GM18499 (cell line): ENCODE data around the gene GRID2IP.
"Not testable (repeated sequence)": the region's sequence is repeated elsewhere in the genome, so short reads cannot be mapped to it uniquely, and the experiment has no call there.

Source experiments
- ATAC-seq: cut with Tn5 transposase; IDR thresholded peaks from one replicate; pipeline ENCODE4 v1.9.1; 2021; ENCODE audit warnings: moderate number of reproducible peaks; ENCODE audit not compliant: insufficient read depth, unreplicated experiment

Gene GRID2IP

DNA sequence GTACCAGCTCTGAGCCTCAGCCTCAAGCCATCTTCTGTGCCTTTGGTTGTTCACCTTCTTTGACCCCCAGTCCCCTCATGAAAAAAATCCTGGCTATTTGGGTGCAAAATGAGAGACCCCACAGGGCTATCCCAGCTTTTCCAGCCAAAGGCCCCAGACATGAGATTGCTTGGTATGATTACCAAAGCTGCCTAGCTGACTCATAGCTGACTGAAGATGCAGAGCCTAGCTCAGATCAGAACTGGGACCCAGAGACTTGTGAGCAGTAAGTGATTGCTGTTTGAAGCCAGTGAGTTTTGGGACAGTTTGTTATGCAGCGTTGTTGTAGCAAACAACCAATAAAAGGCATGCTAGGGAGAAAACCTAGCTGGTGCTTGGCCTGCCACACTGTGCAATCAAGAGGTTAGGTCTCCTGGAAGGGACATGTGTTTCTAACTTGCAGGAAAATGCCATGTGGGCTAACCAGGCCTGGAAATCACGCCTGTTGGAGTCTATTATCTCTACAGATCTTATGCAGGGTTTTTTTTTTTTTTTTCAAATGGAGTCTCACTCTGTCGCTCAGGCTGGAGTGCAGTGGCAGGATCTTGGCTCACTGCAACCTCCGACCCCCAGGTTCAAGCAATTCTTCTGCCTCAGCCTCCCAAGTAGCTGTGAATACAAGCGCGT, 55.5 kb downstream of the GRID2IP start:
- no peak for ATAC-seq

- no peak for ATAC-seq
These were observed 56.9 kb downstream of the GRID2IP start for GRCh38 chr7:6494365-6494764.

- ATAC-seq = no peak
These were observed 60.1 kb downstream of the GRID2IP start for GRCh38 chr7:6491194-6491593.

DNA sequence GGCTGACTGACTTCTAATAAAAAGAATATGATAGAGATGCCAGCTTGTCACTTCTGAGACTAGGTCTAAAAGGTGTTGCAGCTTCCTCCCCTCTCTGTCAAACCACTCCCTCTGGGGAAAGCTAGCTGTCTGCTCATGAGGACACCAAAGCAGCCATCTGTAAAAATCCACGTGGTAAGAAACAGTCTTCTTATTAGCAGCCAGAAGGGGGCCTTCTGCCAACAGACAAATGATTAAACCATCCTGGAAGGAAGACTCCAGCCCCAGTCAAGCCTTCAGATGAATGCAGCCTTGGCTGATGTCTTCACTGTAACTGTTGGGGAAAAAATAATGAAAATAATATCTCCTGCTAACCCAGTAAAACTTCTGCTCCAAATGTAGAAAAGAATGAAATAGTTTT, 61.6 kb downstream of the GRID2IP start:
- ATAC-seq = no peak

GRCh38 chr7:6487184-6487545, 64.1 kb downstream of the GRID2IP start:
- no peak for ATAC-seq

GRCh38 chr7:6486438-6487183, 64.7 kb downstream of the GRID2IP start:
- ATAC-seq = no peak

DNA sequence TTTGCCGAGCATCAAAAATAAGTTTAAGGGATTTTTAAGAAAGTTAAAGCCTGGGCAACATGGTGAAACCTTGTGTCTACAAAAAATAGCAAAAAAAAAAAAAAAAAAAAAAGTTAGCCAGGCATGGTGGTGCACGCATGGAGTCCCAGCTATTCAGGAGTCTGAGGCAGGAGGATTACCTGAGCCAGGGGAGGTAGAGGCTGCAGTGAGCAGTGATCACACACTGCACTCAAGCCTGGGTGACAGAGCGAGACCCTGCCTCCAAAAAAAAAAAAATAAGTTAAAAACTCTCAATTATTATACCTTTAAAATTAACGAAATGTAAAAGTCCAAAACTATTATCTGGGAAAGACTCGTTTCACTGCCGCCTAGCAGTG, 68.5 kb downstream of the GRID2IP start:
- ATAC-seq = no peak

DNA sequence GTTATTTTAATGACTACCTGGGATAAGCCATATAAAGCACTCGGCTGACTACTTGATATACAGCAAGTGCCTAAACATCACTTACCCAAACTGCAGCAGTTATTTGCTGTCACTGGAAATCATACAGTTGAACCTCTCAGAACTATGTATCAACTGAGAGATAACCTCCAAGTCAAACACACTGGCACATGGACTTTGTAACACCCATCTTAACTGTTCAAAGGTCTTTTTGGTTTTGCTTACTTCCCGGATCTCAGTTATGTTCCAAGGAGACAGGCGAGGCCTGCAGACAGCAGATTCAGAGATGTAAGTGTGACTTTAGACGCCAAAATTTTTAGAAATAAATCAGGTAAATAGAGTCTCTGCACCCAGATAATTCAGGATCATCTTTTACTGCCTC, 69.0 kb downstream of the GRID2IP start:
- ATAC-seq = no peak

GRCh38 chr7:6481445-6481844, 69.8 kb downstream of the GRID2IP start:
- ATAC-seq = no peak

DNA sequence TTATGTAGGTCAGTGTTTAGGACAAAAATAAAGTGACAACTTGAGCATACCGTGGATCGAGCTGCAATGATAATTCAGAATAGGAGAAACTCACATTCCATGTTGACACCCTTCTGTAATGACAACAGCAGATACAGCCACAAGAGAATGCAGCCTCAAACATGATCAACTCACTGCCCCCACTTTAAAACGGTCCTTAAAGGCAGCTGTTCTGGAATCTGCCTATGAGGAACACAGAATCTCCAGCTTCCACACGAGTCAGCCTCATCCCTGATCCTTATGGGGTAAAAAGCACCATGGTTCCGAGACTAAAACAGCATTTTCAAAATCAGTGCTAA, 71.0 kb downstream of the GRID2IP start:
- ATAC-seq = no peak

- no peak for ATAC-seq
These were observed 72.2 kb downstream of the GRID2IP start for GRCh38 chr7:6479067-6479466.

DNA sequence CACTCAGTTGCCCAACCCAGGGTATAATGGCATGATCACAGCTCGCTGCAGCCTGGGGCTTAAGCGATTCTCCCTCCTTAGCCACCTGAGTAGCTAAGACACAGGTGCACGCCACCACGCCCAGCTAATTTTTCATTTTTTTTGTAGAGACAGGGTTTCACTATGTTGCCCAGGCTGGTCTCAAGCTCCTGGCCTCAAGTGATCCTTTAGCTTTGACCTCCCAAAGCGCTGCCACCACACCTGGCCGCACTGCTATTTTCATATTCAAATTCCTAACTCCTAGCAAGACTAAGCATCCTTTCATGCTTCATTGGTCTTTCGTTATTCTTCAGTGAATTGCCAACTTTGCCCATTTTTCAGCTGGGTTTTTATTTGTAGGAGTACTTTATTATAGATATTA, 73.1 kb downstream of the GRID2IP start:
- ATAC-seq = no peak

DNA sequence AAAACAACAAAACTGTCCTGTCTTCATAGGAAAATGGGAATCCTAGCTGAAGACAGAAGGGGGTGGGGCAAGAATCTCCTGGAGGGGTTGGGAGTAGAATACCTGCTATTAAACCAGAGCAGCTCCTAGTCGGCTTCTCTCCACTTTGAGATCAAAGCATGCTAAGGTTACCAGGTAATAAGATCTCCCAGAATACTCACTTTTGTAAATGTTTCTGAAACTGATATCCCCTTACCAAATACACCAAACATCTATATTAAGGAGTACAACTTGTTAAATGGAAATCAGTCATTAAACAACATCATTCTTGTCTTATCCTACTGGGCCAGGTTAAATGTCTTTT, 74.0 kb downstream of the GRID2IP start:
- no peak for ATAC-seq

GRCh38 chr7:6476596-6477317, 74.5 kb downstream of the GRID2IP start:
- no peak for ATAC-seq

DNA sequence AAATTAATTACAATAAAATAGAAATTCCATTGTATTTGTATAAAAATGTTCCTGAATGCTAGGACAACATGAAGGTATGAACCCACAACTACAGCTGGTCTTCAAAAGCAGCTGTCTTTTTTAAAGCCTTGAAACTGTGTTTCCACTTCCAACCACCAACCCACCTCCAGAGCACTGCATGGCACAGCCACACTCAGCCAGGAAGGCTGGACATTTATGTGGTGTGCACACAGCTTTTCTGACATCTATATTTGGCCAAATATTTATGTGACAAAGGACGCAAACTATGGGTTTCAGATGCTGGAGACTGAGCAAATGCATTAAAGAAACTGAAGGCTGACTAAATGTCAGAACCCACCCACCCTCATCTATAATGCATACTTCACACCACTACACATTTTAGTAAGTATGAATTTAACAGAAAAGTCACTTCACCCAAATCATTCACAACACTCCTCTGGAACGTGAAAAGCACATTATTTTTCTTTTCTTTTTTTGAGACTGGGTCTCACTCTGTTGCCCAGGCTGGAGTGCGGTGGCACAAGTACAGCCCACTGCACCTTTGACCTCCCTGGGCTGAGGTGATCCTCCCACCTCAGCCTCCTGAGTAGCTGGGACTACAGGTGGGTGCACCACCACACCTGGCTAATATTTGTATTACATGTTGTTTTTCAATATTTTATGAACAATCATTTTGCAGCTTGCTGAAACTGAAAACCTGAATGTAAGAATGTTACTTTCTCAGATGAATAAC, 75.7 kb downstream of the GRID2IP start:
- ATAC-seq = no peak

- ATAC-seq = no peak
These were observed 85.4 kb downstream of the GRID2IP start for GRCh38 chr7:6465862-6466261.

- ATAC-seq = not testable (repeated sequence)
These were observed 87.7 kb downstream of the GRID2IP start for GRCh38 chr7:6463609-6464008.

DNA sequence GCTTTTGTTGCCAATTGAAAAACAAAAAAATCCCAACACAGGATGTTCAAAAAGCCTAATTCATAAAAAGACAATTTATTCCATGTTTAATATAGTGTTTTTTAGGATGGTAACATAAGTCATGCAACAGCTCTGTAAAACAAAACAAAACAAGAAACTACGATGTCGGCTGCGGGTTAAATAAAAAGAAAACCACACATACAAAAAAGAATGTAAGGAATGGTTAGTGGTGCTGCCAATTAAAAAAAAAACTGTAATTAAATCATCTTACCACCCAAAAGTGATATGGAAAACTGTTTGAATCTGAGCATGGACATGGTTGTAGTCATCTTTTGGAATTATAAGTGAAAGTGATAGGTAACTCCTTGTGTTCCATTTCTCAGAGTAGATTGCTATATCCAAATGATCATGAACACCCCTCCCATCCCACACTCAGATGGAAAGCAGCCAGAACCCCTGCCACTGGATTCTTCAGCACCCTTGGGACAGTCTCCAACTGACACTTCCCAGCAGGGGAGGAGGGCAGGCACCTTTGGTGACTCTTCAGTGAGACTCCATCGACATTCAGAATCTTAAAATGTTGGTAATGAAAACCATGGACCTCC, 89.2 kb downstream of the GRID2IP start:
- ATAC-seq = no peak

DNA sequence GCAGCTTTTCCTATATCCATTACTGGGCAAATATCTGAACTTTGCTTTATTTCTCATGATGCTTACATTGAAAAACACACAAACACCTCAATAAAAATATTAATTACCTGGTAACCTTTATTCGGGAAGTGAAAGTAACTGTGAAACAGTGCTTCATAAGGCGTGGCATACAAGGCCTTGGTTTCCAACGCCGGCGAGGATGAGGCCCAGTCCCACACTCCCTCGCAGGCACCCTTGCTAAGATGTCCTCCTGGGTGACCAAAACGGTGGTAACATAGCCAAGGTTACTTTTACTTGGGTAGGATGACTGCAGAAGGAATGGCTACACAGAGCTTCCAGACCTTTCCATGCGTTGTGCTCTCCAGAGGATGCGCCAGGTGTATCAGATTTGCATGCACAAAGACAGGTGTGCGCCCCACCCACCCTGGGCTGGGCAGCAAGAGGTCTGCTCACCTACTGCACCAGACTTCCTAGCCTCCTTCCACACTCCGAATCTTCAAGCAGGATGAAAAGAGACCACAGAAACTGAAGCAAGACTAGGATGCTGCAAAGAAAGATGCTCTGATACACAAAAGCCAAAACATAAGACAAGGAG, 90.2 kb downstream of the GRID2IP start:
- ATAC-seq = no peak

DNA sequence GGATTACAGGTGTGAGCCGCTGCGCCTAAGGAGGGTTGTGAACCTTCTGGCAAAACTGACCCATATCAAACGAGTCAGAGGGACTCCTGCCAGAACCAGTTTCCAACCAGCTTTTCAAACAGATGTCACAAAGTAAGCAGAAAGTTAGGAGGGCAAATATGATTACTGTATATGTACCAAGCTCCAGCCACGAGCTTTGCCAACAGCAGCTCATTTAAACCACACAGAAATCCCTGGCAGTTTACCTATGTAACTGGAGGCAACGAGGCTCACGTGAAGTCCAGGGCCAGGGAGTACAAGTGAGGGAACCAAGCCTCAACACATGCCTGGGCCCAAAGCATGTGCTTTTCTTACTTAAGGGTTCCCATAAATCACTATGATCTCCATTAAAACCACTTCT, 91.0 kb downstream of the GRID2IP start:
- ATAC-seq = no peak
